Measurements from ENCODE around the gene STXBP3. TPM values are rescaled to one million over a fixed set of nuclear protein-coding genes. Genes with fewer than 3 reads are reported as not detected.

Gene STXBP3
- total RNA-seq, 1 donor from 2014 or later, result 48.2 TPM

DNA sequence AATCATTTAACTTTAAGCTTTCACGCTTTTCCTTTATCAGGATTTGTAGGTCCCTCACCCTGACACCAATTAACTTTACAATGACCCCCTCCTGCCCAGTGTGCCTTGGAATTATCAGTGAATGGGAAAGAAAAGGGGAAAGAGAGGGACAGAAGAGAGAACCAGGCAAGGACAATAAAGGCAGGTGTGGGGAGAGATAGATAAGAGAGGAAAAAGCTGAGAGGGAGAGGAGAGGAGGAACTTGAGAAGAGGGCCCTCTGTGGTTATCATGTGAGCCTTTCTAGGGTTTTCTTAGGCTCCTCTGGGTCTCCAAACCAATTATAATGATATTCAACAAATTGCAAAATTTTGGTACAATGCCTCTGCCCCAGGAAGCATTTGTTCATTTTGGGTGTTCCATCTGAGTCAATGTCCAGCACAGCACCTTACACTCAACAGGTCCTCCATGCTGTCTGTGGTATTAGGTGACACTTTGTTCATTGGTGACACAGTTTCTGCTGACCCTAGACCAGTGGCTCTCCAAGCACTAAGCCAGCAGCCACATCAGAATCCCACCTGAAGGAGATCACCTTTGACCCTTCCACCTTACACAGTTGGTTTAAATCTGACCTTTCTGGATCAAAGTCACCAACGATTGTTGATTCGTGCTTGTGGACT lies 96.2 kb downstream of the STXBP3 start:
- no peak for DNase-seq (ENCODE audit: low read depth)
- H3K36me3 ChIP-seq (ENCODE audit: control insufficient read depth, insufficient read depth, low read length), result no peaks in the 10 kb centered on the region
- H3K4me3 ChIP-seq (ENCODE audit: low read depth, low read length), result no peak overlapping the region
- TF ChIP-seq, protein P1, sequence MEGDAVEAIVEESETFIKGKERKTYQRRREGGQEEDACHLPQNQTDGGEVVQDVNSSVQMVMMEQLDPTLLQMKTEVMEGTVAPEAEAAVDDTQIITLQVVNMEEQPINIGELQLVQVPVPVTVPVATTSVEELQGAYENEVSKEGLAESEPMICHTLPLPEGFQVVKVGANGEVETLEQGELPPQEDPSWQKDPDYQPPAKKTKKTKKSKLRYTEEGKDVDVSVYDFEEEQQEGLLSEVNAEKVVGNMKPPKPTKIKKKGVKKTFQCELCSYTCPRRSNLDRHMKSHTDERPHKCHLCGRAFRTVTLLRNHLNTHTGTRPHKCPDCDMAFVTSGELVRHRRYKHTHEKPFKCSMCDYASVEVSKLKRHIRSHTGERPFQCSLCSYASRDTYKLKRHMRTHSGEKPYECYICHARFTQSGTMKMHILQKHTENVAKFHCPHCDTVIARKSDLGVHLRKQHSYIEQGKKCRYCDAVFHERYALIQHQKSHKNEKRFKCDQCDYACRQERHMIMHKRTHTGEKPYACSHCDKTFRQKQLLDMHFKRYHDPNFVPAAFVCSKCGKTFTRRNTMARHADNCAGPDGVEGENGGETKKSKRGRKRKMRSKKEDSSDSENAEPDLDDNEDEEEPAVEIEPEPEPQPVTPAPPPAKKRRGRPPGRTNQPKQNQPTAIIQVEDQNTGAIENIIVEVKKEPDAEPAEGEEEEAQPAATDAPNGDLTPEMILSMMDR (IDR thresholded peaks at IDR 0.05; ENCODE audit: insufficient read depth, low read length, poor library complexity, severe bottlenecking), result no peak
- no peaks in the 10 kb centered on the region for H3K27me3 ChIP-seq (ENCODE audit: control insufficient read depth, insufficient read depth, low read length)

DNA sequence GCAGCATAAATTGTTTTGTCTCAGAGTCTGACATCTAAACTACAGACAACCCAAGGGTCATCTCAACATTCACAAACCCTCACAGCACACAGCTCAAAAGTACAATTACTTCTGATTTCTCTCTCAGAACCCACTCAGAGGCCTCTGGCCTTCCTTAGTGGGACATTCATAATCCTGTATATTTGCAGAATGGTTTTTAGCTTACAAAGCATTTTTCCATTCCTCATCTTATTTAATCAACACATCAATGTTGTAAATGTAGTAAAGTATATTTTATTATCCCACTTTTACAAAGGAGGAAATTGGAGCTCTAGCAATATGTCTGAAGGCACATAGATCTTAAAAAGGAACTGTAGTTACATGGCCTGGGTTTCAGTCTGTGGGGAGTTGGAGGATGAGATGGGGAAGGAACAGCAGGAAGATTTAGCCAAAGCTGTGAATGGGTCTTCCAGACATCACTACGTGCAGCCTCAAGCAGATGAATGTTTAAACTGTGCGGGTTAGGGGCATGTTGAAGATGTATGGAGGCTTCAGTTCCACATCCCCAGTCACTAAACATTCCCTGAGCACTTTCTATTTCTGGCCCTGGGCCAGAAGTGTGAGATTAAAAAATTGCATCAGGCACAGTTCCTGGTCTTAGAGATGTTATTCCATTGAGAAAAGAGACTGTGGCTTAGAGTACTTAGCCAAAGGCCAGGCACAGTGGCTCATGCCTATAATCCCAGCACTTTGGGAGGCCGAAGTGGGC lies 97.1 kb downstream of the STXBP3 start:
- TF ChIP-seq, protein P1 (IDR thresholded peaks at IDR 0.05; ENCODE audit: insufficient read depth, low read length, poor library complexity, severe bottlenecking), result no peak
- no peak overlapping the region for H3K4me3 ChIP-seq (ENCODE audit: low read depth, low read length)
- DNase-seq (ENCODE audit: low read depth), result no peak
- no peaks in the 10 kb centered on the region for H3K36me3 ChIP-seq (ENCODE audit: control insufficient read depth, insufficient read depth, low read length)
- H3K27me3 ChIP-seq (ENCODE audit: control insufficient read depth, insufficient read depth, low read length), result no peaks in the 10 kb centered on the region

DNA sequence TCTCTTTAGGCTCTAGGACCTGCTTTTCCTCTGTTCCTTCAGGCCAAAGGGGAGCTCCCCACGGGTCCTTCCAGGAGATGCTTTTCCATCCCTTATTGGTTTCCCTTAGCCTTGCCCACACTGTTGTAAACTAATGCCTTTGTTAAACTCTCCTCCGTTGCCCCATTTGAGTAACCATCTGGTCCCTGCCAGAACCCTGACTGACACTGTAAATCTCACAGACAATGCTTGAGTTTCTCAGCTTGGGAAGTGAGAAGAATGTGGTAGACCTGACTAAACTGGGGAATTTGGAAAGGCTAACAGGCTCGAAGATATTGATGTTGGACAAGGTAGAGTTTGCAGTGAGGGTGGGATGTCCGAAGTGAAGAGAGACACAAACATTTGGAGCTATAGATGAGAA lies 99.0 kb downstream of the STXBP3 start:
- H3K4me3 ChIP-seq (ENCODE audit: low read depth, low read length), result no peak overlapping the region
- DNase-seq (ENCODE audit: low read depth), result no peak
- H3K27me3 ChIP-seq (ENCODE audit: control insufficient read depth, insufficient read depth, low read length), result no peaks in the 10 kb centered on the region
- TF ChIP-seq, protein P1 (IDR thresholded peaks at IDR 0.05; ENCODE audit: insufficient read depth, low read length, poor library complexity, severe bottlenecking), result no peak
- no peaks in the 10 kb centered on the region for H3K36me3 ChIP-seq (ENCODE audit: control insufficient read depth, insufficient read depth, low read length)

DNA sequence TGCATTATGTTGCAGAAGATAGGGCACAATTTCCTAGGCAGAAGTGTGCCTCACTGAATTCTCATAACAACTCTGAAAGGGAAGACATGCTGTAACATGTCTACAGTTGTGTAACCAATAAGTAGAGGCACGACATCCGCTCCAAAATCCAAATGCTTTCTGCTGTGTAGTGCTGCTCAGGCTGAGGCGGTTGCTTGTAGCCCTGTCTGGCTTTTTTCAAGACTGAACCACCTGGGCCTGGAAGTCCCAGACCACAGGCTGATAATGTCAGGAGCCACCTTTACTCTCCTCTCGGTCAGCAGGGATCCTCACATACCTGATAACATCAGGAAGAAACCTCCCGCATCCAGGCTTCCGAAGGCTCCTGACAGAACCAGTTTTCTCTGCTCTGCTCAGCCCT lies 99.5 kb downstream of the STXBP3 start:
- TF ChIP-seq, protein P1 (IDR thresholded peaks at IDR 0.05; ENCODE audit: insufficient read depth, low read length, poor library complexity, severe bottlenecking), result no peak
- H3K36me3 ChIP-seq (ENCODE audit: control insufficient read depth, insufficient read depth, low read length), result no peaks in the 10 kb centered on the region
- H3K4me3 ChIP-seq (ENCODE audit: low read depth, low read length), result no peak overlapping the region
- DNase-seq (ENCODE audit: low read depth), result no peak
- no peaks in the 10 kb centered on the region for H3K27me3 ChIP-seq (ENCODE audit: control insufficient read depth, insufficient read depth, low read length)

DNA sequence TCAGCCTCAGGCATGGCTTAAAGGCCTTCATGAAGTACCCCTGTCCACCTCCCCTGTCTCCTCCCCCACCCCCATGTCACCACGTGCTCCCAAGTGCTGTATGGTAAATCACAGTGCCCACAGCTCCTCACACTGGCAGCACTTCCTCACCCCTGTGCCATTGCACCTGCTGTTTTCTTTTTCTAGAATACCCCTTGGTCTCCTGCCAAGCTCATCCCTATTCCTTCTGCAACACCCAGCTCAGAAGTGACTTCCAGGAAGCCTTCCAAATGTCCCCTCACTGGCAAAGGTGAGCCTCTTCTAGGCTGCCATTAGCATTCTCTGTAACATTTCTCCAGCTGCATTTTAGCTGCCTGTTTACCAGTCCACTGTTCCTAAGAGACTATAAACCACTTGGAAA lies 101.0 kb downstream of the STXBP3 start:
- H3K27me3 ChIP-seq (ENCODE audit: control insufficient read depth, insufficient read depth, low read length), result no peaks in the 10 kb centered on the region
- no peak overlapping the region for H3K4me3 ChIP-seq (ENCODE audit: low read depth, low read length)
- DNase-seq (ENCODE audit: low read depth), result no peak
- no peaks in the 10 kb centered on the region for H3K36me3 ChIP-seq (ENCODE audit: control insufficient read depth, insufficient read depth, low read length)
- TF ChIP-seq, protein P1 (IDR thresholded peaks at IDR 0.05; ENCODE audit: insufficient read depth, low read length, poor library complexity, severe bottlenecking), result no peak

Data from kidney epithelial cell (primary cell).